Lung (tissue), 12 donors: ENCODE measurements around the gene TMEM108. TPM values are rescaled to one million over a fixed set of nuclear protein-coding genes. Genes with fewer than 3 reads are reported as not detected.
A peak's percentile ranks its signal among the peaks of the same experiment; 100 is the strongest.

Experiments used
- ATAC-seq: fragments of 200-7000 bp; cut with Tn5 transposase; one replicate; pipeline ENCODE4 v1.9.1; 2020; ENCODE audit warnings: moderate number of reproducible peaks; ENCODE audit not compliant: insufficient read depth, low FRiP score
- DNase-seq, 3 donors: peaks; one replicate each; pipeline ENCODE4 v3.0.0-alpha.2; 2013 to 2017
- H3K27ac ChIP-seq, 2 donors: one replicate each; pipeline ENCODE4 v1.5.1; 2013; ENCODE audit warnings: mild to moderate bottlenecking in 2 of 2, moderate library complexity in 2 of 2, control low read depth in 1 of 2, inconsistent platforms in 1 of 2, low read depth in 1 of 2, low read length in 1 of 2
- H3K27me3 ChIP-seq, 3 donors: one replicate each; pipeline ENCODE4 v1.5.1; 2013; ENCODE audit warnings: low read length in 2 of 3; ENCODE audit not compliant: control insufficient read depth in 3 of 3, insufficient read depth in 3 of 3
- H3K36me3 ChIP-seq, 4 donors: one replicate each; pipeline ENCODE4 v1.5.1; 2013; ENCODE audit warnings: low read length in 4 of 4, mild to moderate bottlenecking in 1 of 4, moderate library complexity in 1 of 4; ENCODE audit not compliant: control insufficient read depth in 4 of 4, insufficient read depth in 4 of 4
- H3K4me1 ChIP-seq, 5 donors: one replicate each; pipeline ENCODE4 v1.5.1; 2013; ENCODE audit warnings: low read length in 5 of 5, mild to moderate bottlenecking in 2 of 5, moderate library complexity in 1 of 5; ENCODE audit not compliant: control insufficient read depth in 5 of 5, insufficient read depth in 5 of 5
- H3K4me3 ChIP-seq: one replicate; pipeline ENCODE4 v1.5.1; 2013; ENCODE audit warnings: mild to moderate bottlenecking, control low read depth, moderate library complexity
- H3K9ac ChIP-seq, 2 donors: one replicate each; pipeline ENCODE4 v1.5.1; 2013; ENCODE audit warnings: low read length in 2 of 2, control low read depth in 1 of 2; ENCODE audit not compliant: insufficient read depth in 1 of 2
- H3K9me3 ChIP-seq, 4 donors: one replicate each; pipeline ENCODE4 v1.5.1; 2013; ENCODE audit warnings: low read length in 3 of 4, mild to moderate bottlenecking in 1 of 4, moderate library complexity in 1 of 4; ENCODE audit not compliant: control insufficient read depth in 4 of 4, insufficient read depth in 3 of 4
- CTCF ChIP-seq: IDR thresholded peaks from 2 replicates; pipeline ENCODE4 v1.5.1; 2012; ENCODE audit warnings: mild to moderate bottlenecking; ENCODE audit errors: control extremely low read depth, extremely low read depth
- WGBS, 2 donors: extraction: QIAGEN DNeasy Blood & Tissue Kit; methylation state at CpG; one replicate each; pipeline ENCODE4 v1.1.7; 2013; 5-methylcytosine and 5-hydroxymethylcytosine counted together
- polyA plus RNA-seq, 2 donors: library from polyadenylated mRNA; stranded (reverse); fragments of 200-250 nt; gene quantifications; one replicate each; pipeline ENCODE4 v1.2.1, GENCODE V29; 2013
- total RNA-seq, 2 donors: library from RNA; depleted of rRNA in 1 of 2; stranded (reverse); fragments of >200 nt in 1 of 2; gene quantifications; one replicate each; pipeline ENCODE4 v1.2.1, GENCODE V29; 2014 to 2021
- donor health status: control.
- donor health status: control.
- donor health status: Bipolar disorder and iron deficiency.
- donor health status: healthy.
- donor health status: DM: yes; HTN: yes; CAD: no.

Gene TMEM108
- total and polyA plus RNA-seq, 4 donors = 3.0 to 16.9 (median 7.6) TPM

DNA sequence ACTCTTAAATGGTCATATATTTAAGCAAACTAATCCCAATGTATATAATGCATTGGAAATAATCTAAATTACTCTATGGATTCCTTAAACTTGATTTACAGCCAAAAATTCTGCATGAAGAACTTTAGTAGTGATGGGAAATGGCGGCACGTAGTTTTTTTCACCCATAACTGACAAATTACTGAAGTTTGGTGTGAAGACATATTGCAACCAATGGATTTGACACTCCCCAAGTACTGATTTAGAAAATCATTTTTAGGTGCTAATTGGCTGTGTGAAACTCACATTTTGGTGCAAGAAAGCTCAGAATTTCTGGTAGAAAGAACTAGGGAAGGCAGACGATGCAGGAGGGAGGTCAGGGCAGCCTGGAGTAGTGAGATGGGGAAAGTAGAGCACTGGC is 19.3 kb upstream of the TMEM108 start:
- Histone ChIP-seq H3K27ac (no peak overlapping the region), H3K36me3 (no peaks in the 10 kb centered on the region), H3K9me3 (peaks cover 0 to 1% (median 0%) of the 10 kb centered on the region in 4 donors), H3K4me1 (peaks cover 0 to 6% (median 0%) of the 10 kb centered on the region in 5 donors), H3K4me3 (no peak overlapping the region), H3K27me3 (no peaks in the 10 kb centered on the region), H3K9ac (no peak overlapping the region)
- TF ChIP-seq CTCF = no peak
- WGBS, 2 donors = 92 to 95% methylated on average over 3 of the region's 3 CpGs
- DNase-seq (no peak), ATAC-seq (no peak)

DNA sequence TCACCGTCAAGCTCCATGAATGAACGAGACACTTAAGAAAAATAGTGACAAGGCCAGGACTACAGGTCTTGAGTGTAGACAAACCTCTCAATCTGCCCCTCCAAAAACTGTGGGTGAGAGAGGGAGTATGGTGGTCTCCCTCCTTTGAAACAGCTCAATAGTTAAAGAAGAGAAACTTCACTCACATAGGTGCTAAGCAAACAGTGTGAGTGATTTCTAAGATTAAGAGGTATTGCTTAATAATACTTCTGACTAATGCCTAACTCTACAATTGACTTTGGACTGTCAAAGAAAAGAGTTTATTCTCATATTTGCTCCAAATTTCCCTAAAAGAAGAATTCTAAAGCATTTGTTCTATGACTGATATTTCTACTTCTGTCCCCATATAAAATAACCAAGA is 17.0 kb upstream of the TMEM108 start:
- Histone ChIP-seq H3K4me3 (no peak overlapping the region), H3K36me3 (no peaks in the 10 kb centered on the region), H3K27me3 (no peaks in the 10 kb centered on the region), H3K27ac (no peak overlapping the region), H3K9me3 (peaks cover 0 to 1% (median 0%) of the 10 kb centered on the region in 4 donors), H3K9ac (no peak overlapping the region), H3K4me1 (peaks cover 0 to 6% (median 0%) of the 10 kb centered on the region in 5 donors)
- ATAC-seq (no peak), DNase-seq (peak in 1 of 3 donors; percentile 30)
- WGBS, 2 donors = 79 to 89% methylated on average over 2 of the region's 2 CpGs
- TF ChIP-seq CTCF = no peak

GRCh38 chr3:133023362-133023761 is 14.8 kb upstream of the TMEM108 start:
- Histone ChIP-seq H3K4me3 (no peak overlapping the region), H3K9ac (no peak overlapping the region), H3K27ac (no peak overlapping the region), H3K9me3 (peaks cover 0 to 1% (median 0%) of the 10 kb centered on the region in 4 donors), H3K4me1 (no peaks in the 10 kb centered on the region), H3K27me3 (no peaks in the 10 kb centered on the region), H3K36me3 (no peaks in the 10 kb centered on the region)
- no peak for TF ChIP-seq CTCF
- ATAC-seq (no peak), DNase-seq (no peak)
- 87 to 88% methylated on average over 1 of the region's 1 CpG for WGBS, 2 donors

- H3K27ac ChIP-seq = no peak overlapping the region
- H3K27me3 ChIP-seq = no peaks in the 10 kb centered on the region
- no peak overlapping the region for H3K9ac ChIP-seq
- no peak for DNase-seq
- no peak for TF ChIP-seq CTCF
- 74 to 76% methylated on average over 3 of the region's 3 CpGs for WGBS, 2 donors
- no peaks in the 10 kb centered on the region for H3K36me3 ChIP-seq
- H3K4me3 ChIP-seq = no peak overlapping the region
- no peak for ATAC-seq
- H3K4me1 ChIP-seq = no peaks in the 10 kb centered on the region
- H3K9me3 ChIP-seq = no peaks in the 10 kb centered on the region
These were observed 12.6 kb upstream of the TMEM108 start for GRCh38 chr3:133025546-133025945.
